Non-pigmented ciliary epithelial cell (primary cell): Measurements from ENCODE around the gene NEK10.

ENCODE experiments used
- DNase-seq: peaks from one replicate; pipeline ENCODE4 v3.0.0-alpha.2; 2010; ENCODE audit warnings: low read depth

Gene NEK10

GRCh38 chr3:27244374-27244773 is 124.8 kb downstream of the NEK10 start:
- DNase-seq, result no peak

GRCh38 chr3:27239951-27240350 is 129.2 kb downstream of the NEK10 start:
- no peak for DNase-seq

DNA sequence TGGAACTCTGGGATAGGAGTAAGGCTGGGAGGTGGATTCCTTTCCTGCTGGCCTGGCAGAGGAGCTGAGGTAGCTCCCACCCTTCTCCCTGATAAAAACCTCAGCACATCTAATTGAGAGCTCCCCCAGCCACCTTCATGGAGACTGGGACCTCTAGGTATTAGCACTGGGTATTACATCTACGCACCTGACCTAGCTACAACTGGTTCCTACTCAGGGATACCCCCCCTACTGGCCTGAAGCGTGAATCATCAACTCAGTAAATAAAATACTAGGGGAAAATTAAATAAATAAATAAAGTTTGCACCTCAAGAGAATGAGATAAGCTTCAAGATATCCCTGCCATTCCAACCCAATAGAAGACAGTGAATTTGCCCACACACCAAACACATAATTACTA is 140.4 kb downstream of the NEK10 start:
- no peak for DNase-seq

- DNase-seq, result no peak
Measured at GRCh38 chr3:27224197-27224596, 145.0 kb downstream of the NEK10 start.

- no peak for DNase-seq
Measured at GRCh38 chr3:27221264-27221932, 147.8 kb downstream of the NEK10 start.

DNA sequence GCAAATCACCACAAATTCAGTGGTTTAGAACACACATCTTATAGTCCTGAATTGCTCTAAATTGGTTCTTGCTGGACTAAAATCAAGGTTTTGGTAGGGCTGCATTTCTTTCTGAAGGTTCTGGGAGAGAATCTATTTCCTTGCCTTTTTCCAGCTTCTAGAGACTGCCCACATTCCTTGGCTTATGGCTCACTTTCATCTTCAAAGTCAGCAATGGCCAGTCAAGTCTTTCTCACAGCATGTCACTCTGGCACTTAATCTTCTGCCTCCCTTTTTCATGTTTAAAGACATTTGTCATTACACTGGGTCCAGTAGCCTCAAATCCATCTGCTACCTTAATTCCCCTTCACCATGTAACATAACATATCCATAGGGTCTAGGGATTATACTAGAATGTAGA is 149.0 kb downstream of the NEK10 start:
- no peak for DNase-seq

DNA sequence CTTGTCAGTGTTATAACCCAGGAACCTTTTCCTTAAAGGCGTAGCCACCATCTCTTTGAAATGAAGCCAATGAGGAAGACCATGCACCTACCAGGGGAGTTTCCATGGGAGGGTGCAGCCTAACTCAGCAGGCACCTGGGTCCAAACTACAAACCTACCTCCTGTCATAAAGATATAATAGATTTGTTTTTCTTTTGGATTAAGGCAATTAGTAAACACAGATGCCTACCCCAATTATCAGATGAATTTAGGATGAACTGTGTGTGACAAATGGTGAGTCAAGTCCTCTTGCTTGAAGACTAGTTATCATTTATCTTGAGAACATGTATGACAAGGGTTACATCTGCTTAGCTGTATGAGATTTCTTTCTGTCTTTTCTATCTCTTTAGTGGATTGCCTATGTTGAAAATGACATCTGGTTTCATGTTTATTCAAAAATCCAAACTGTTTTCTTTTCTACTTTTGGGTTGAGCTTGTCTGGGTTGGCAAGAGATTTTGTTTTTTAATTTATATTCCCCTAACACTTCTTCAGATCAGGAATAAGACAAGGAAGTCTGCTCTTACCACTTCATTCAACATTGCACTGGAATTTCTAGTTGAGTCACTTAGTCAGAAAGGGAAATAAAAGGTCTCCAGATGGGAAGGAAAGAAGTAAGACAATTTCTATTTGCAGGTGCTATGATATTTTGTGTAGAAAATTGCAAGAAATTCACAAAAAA is 149.9 kb downstream of the NEK10 start:
- no peak for DNase-seq

GRCh38 chr3:27216955-27217552 is 152.1 kb downstream of the NEK10 start:
- DNase-seq, result no peak

- DNase-seq, result no peak
Measured at GRCh38 chr3:27216295-27216855, 152.8 kb downstream of the NEK10 start.

DNA sequence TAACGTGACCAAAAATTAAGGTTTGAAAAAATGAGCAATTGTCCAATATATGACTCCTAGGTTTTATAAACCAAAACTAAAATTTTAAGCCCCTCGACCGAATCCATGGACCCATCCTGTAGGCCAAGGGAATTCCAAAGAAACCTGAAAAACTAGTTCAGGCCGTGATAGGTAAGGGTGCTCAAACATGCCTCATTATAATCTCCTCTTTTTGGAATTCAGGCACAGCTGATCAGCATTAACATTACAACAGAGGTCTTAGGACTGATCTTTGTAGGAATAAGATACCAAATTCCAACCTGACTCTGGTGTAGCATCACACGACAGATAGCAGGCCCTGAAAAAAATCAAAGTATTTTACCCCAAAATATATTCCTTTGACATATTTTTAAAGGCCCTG is 155.7 kb downstream of the NEK10 start:
- no peak for DNase-seq

DNA sequence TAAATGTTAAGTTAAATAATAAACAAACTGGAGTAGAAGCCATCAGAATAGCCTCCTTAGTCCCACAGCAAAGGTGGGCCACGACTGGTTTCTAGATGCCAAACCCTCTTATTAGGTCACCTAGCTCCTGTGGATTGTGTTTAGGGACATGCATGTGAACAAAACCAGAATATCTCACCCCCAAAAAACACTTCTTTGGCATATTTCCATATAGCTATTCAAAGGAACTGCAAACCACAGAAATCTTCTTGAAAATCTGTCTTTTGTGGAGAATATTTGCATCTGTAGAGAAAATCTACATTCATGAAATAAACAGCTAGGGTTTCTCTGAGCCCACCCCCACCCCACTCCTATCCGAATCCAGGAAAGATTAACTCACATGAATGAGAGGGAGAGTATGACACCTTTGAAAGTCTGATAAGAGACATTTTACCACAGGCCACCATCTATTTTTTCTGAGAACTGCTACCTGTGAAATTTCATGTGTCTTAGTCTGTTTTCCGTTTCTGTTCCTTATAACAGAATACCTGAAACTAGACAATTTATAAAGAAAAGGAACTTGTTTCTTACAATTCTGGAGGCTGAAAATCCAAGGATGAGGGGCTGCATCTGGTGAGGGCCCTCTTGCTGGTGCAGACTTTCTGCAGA is 159.4 kb downstream of the NEK10 start:
- no peak for DNase-seq

DNA sequence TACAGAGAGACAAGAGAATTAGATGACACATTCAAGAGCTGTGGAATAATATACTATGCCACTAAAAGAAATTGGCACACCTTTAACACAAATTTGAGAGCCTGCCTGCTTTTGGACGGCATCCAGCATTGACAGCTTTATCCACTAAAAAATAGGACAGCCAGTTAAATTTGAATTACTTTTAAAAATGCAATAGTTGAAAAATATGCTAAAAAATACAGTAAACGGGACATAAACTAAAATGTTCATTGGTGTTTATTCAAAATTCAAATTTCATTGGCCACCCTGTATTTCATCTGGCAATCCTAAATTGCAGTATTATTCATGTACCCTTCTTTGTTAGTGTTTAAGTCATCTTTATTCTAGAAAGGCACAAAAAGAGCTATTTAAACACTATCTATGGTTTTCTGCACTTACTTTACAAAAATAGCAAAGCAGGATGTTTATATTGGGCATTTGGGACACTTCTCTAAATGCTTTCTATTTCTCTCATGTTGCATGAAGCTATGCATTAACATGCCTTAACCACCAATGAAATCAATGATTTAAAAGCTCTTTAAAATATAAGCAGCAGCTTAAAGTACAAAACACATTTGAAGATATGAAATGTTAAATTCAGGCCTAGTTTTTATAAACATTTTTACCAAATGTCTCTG is 160.1 kb downstream of the NEK10 start:
- no peak for DNase-seq

GRCh38 chr3:27202959-27203358 is 166.2 kb downstream of the NEK10 start:
- no peak for DNase-seq

GRCh38 chr3:27201492-27201891 is 167.7 kb downstream of the NEK10 start:
- DNase-seq, result no peak

- no peak for DNase-seq
Measured at GRCh38 chr3:27200721-27201489, 168.3 kb downstream of the NEK10 start.

- DNase-seq, result no peak
Measured at GRCh38 chr3:27194861-27195483, 174.2 kb downstream of the NEK10 start.

DNA sequence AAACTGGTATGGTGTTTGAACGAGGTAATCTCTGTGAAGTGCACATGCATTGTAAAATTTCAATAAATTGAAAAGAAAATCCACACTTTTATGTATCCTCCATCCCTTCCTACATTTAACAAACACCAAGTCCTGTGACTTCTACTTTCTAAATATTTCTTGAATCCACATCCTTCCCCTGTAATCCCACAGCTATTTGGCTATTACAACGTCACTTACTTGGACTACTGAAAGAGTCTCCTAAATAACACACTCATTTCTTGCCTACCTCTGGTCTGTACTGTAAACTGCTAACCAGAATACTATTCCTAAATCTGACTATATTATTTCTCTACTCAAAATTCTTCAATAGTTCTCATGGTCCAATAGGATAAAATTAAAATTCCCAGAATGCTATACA is 176.1 kb downstream of the NEK10 start:
- DNase-seq, result no peak

- DNase-seq, result no peak
Measured at GRCh38 chr3:27186013-27186412, 183.2 kb downstream of the NEK10 start.

DNA sequence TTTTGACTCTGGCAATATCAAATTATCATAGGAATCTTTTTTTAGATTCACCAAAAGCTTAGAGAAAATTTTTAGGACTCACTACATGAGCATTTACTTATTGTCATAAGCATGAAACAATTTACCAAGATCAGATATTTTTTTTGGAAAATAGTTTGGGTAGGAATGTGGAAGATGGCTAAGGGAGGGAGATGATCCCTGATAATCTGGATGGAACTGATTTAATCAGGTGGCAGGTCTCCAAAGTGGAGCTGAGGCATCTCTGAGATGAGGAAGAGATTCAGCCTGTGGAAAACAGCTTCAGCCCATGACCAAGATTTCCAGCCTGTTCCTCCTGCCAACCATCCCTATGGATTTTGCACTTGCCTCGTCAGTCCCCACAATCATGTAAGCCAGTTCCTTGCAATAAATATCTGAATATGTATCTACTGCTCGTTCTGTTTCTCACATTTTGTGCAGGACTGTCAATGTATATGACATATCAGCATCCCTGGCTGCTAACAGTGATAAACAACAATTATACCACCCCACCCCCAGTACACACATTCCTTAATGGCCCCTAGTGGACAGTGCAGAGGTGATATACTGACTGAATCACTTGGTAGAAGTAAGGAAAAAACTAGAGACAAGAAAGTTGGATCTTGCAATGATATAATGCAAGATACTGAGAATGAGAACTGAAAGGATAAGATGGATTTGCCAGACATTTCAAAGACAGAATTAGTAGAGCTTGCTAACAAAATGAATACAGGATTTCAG is 183.8 kb downstream of the NEK10 start:
- DNase-seq, result no peak

GRCh38 chr3:27184261-27184660 is 184.9 kb downstream of the NEK10 start:
- no peak for DNase-seq
